Activated gamma-delta T cell treated with anti-CD3 and anti-CD28 coated beads, Interleukin-2, amount 50 U/mL, for 16 hours (primary cell): ENCODE results near the gene ZFP36L1.
A peak's percentile ranks its signal among the peaks of the same experiment; 100 is the strongest.
"Not testable (repeated sequence)": the region's sequence is repeated elsewhere in the genome, so short reads cannot be mapped to it uniquely, and the experiment has no call there.

Source experiments
- DNase-seq: peaks from one replicate; pipeline ENCODE4 v3.0.0-alpha.2; 2020; ENCODE audit warnings: low read depth

Gene ZFP36L1

DNA sequence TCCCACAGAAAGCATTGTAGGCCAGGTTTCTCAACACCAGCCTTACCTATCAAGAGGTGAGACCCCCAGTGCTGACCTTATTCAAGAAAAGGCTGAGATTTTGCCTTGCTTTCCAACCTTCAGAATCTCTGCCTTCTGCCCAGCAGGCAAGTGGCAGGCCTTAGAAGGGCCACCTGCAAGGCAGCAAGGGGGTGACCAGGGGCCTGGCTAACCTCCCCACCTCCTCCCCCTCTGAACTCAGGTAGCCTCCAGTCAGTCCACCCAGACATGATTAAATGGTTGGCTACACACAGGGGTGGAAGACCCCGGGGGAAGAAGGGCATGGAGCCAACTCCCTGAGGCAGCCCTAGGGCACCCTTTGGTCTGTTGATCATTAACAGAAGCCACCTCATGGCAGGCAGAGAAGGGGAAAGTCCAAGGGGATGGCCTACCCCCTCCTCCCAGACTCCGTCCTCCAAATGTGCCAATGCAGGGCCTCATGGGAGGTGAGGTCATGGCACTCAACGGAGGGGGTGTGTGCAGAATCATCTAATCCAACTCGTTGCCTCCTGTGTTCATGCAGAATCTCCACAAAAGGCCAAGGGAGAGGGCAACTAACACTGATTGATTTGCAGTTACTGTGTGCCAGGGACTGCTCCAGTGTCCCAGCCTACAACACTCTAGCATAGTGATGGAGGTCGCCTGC is 8.5 kb downstream of the ZFP36L1 start:
- no peak for DNase-seq

DNA sequence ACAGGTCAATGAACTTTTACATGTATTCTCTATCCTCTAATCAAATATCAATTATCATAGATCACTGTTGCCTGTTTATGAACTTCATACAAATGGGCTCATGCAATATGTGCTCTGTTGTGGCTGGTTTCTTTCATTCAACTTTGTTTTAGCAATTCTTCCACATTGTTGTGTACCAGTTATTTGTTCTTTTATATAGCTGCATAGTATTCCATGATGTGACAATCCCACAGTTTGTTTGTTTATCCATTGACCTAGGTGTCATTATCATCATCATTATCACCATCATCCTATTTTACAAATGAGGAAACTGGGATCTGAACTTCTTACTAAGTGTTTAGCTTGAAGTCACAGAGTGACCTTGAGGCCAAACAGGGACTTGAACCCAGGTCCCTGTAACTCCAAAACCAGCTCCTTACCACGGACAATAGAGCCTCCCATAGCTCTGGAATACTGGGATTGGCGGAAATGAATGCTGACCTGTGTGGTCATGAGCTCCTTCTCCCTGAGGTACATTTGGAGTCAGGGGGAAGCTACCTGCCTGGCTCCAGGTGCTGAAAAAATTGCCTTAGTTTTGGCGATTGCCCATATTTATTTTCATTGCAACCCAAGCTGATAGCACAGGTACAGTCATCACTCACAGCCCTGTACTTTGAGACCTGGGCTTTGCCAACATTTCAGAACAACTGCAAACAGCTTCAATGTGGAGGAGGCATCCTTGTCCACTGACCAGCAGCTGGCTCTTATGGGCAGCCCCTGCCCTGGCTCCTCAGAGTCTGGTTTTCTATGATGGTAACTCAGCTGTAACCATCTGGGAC is 9.2 kb downstream of the ZFP36L1 start:
- no peak for DNase-seq

DNA sequence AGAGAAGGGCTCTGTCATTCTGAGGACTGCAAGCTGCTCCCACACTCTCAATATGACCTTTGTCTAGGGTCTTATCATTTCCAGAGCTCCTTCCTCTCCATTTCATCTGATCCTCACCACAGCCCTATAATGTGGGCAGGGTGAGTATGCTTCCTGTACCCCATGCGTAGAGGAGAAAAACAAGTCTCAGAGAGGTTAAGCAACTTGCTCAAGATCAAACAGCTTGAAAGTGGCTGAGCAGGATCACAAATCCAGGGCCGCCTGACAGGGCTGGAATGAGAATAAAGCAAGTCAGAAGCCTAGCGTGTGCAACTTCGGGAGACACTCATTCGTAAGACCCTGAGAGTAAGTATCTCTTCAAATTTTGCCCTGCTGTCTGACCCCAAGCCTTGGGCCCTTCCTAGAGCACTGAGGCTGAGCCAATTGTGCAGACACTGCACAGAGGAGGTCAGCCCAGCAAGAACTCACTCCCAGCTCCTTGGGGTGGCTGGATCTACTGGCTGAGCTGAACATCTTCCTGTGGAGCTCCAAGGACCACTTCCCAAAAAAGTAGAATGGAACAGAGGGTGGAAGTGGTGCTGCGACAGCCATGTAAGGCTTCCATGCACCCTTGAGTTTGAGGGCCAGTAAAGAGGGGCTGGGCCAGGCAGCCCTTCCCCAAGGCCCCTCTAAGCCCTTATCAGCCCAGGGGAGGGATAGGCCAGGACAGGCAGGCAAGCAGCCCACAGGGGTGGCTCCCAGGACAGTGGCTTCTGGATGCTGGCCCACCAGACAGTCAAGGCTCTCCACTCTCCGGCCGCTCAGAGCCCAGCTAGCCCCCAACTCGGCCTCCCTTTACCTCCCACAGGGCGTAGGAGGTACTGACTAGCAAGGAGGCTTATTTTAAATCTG is 10.5 kb downstream of the ZFP36L1 start:
- DNase-seq = peak; percentile 37

DNA sequence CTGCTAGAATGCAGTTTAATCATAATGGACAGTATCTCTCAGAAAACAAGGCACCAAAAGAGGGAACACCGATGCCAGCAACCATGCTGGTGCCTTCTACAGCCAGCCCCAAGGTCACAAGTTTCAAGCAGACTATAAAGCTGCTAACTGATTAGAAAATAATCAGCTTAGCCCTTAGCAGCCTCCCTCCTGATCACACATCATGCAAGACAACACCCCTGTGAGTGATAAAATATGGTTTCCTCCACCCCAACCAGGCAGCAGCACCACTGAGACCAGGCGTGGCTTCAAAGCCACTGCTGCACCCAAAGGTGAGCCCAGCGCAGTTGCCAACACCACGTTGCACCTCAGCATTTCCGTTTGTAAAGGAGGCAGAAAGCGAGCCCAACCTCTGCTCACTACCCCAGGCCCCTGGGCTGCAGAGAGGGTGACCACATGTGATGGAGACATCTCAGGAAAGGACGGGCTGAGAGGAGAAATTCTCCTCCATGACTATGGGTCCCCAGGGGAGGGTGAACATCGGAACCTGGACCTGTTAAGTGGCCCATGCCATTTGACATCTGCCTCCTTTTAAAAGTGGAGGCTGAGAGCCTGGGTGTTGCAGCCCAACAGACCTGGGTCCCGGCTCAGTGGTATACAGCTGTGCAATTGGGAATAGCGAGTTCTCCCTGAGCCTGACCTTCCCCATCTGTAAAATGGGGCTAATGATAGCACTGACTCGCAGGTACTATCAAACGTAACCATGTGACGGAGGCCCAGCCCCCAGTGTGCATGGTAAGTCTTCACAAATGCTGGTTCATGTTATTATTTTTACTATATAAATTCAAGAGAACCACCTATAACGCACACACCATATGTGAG is 11.5 kb downstream of the ZFP36L1 start:
- DNase-seq = peak; percentile 54

DNA sequence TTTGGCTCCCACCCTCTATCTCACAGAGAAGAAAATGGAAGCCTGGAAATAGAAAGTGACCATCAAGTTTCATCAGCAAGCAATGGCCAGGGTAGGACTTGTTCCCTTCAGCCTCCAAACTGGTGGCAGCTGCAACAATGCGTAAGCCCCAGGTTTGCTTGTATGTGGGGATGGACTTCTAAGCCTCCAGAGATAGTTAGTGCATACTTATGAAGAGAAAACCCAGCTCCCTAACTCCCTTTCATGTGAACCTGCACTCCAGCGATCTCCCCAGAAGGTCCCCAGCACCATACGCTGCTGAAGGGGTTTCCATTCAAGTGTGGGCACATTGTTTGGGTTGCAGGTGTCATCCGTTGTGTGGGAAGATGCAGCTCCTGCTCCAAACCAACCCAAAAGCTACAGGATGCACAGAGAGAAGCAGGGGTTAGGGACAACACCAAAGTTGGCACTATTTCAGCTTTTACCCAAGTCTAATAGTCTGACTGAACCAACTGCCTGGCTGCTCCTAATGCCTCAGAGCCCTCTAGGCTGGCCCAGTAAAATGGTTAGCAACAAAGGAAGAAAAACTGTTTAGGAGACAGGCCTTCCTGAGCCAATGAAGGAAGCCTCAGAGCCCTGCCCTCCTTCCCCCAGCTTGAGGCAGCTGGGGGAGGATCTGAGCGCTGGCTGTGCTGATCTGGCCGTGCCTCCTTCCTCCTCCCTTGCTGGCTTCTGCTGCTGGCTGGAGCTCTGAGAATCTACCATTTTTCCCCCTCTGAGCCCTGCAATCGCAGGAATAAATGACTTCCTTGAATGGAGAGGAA is 12.3 kb downstream of the ZFP36L1 start:
- DNase-seq = no peak

DNA sequence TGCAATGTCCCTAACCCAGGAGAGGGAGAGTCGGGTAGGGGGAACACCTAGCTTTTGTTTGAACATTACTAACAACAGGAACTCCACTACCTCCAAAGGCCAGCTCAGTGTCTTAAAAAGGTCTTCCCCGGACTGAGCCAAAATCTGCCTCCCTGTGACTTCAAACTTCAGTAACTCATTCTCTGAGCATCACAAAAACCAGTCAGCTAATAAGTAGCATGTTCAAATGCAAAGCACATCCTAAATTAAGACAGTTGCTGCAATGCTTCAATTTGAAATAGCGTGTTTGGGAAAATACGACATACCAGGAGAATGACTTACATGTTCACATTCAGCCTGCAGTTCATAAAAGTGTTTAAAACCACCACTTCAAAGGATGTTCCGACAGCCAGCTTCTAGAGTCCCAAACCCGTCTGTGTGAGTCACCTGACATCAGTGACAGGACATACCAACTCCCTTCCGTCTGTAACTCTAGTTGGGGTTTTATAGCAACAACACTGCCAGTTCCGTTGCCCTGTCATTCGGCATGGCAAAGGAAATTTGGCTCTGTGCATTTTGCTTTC is 13.0 kb downstream of the ZFP36L1 start:
- peak; percentile 46 for DNase-seq

DNA sequence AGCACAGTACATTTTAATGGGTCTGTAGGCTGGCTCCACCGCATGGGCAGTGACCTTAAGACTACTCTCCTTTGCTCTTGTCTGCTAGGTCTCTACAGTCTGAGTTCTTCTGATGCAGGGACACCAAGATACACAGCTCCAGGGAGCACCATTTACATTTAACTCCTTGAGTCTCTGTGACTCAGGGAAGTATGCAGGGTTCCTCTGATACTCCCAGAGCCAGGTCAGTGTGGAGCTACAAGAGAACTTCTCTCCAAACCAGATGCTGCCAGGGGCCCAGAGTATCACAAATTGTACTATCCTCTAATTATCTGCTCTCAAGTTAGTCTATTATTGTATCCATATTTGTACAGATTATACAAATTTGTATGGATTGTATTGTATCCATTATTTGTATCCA is 15.2 kb downstream of the ZFP36L1 start:
- no peak for DNase-seq

DNA sequence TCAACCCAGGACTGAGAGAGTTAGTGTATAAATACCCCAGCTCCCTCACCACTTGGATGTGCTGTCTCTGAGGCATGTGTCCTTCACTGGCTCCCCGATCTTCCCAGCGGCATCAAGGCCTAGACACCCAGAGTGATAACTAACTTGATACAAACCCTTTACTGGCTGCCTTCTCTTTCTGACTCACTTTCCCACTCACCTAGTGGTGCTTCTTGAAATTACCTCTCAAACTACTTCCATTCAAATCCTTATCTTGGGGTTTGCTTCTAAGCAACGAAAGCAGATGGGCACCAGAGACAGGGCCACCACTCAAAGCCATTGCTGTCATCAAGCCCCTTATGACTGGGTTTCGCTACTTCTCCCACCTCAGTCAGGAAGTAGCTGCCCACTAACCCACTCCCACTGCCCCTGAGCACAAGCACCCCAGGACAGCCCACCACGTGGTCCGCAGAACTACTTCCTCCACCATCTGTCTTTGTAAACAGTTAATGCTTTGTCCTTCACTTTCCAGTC is 17.2 kb downstream of the ZFP36L1 start:
- no peak for DNase-seq

DNA sequence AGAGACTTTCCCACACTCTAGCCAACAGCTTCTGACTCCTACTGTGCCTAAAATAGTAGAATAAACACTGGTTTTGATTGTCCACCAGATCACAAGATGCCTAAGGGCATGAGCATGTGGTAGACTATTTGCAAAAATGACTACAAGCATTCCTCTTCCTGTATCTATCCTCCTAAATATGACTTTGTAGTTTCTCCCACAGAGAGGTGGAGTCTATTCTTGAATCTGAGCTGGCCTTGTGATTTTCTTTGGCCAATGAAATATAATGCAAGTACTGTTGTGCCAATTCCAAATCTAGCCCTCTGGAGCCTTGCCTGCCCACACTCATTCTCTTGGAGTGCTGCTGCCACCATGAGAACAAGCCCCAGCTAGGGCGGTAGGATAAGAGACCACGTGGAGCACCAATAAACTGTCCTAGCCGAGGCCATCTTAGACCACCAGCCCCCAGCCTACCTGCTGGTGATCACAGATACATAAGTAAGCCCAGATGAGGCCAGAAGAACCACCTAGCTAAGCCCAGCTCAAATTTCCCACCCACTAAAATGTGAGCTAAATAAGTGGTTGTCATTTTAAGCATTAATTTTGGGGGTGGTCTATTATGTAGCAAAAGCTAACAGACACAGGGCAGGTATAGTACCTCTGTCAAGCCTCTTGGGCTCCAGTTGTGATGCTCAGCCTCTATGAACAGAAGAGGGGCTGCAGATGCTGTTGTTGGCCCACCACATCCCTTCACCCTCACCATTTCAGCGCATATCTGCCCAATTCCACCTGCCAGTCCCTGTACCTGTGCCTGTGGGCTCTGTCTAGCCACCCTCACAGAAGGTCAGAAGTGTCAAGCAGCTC is 17.9 kb downstream of the ZFP36L1 start:
- no peak for DNase-seq

DNA sequence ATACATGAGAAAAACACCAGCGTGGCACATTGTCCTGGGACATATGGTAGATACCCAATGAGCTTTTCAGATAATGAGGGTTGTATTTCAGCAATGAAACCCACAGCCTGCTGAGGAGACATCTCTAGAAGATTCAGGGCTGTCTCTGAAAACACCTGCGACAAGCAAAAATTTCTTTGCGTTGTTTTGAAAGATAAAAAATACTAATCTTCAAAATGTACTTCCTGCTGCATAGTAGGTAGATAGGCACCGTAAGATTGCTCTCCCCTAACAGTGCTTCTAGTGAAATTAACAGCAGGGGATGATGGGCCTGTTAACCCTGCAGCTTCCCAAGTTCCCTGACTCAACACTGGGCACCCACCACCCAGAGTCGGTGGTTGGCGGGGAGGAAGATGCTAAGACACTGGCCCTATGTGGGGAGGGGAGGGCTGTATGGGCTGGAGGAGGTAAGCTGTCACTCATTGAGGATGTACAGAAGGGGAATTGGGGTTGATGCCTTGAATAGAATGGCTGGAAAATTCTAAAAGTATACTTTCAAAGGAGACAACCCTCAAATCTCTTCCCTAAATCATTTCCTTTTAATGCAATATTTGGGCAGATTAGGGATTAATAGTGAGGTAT is 20.0 kb downstream of the ZFP36L1 start:
- no peak for DNase-seq

DNA sequence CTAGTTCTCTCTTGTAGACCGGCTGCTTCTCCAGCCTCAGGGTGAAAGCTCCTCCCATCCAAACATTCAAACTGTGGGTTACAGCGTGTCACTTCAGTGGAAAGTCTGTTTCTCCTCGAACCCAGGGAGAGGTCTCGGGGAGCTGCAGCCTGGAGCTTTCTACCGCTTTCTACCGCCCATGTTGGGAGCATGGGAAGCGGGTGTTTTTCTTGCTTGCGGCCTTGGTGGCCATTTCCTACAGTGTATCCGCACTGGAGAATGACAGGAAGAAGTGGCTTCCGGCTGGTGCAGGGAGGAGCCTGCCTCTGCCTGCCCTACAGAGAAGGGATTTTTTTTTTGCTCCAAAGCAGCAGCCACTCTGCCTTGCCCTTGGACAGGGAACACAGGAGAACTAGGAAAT is 21.2 kb downstream of the ZFP36L1 start:
- no peak for DNase-seq

DNA sequence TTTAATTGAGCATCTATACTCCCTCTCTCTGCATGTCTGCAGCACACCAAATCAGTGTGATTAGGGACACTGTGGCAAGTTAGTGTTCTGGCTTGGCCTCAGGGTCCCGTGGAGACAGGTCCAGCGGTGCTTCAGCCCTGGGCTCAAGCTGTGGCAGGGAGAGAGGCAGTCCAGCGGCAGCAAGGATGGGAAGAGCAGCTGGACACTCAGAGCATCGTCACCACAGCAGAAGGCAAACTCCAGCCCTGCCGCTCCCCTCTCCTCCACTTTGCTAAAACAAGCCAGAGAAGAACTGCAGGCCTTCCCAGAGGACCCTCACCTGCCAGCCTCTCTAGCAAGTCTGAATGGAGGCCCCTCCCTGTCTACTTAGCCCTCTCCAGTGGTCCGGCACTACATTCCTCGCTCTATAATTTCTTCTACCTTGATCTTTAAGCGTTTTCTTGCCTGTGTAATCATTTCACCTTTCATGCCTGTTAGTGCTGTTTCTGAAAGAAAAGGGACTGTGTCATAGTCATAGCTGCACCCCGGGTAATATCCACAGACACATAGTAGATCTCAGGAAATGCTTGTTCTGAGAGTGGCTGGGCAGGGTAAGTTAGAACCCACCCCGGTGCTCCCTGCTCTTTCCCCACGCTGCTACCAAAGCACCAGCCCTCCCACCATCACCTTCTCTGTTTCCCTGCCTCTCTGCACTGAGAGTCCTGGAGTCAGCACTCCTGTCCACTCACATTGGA is 22.1 kb downstream of the ZFP36L1 start:
- DNase-seq = no peak

DNA sequence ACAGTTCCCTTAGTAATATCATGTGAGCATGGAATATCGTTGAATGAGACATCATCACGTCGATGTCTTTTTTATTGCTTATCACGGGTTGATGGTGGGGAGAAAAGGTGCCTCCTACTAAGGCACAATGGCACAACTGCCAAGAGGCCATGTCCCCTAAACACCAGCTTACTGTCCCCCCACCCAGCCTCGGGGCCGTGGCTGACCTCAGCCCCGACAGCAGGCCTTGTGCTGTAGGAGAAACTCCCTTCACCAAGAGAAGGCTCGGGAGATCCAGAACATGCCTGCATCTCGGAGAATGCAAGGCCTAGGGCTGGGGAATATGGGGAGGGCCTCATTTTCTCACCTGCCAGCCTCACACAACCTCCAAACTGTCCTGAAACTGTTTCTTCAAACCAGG is 22.8 kb downstream of the ZFP36L1 start:
- no peak for DNase-seq

DNA sequence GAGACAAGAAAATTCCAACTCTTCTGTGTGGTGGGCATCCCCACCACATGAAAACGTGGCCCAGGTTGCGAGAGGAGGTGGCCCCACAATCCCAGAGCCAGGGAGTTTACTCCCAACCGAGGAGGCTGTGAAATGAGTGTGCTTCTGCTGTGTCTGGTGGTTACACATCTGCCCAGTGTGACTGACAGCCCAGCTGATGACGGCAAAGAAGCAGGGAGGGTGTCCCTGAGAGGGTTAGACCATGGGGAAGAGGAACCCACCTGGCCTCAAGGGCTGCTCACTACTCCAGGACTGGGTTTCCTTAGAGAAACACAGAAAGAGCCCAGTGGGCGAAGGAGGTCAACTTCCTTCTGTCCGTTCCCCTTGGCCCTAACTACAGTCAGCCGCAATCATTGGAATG is 24.6 kb downstream of the ZFP36L1 start:
- no peak for DNase-seq

DNA sequence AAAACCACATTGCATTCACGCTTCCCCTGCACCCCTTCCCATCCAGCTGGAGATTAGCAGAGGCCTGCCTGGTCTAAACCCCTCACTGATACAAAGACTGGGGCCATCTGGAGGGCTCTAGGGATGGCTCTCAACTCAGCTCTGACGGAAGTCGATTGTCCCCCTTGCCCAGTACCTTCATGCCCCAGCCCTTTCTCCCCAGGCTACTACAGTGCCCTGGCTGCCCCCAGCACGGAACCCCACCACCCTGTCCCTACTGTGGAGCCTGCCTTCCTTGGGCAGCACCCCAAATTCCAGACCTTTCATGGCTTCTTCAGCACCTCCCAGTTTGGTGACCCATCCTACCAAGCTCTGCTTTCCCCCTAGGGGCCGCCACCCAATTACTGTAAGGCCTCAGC is 25.6 kb downstream of the ZFP36L1 start:
- no peak for DNase-seq

DNA sequence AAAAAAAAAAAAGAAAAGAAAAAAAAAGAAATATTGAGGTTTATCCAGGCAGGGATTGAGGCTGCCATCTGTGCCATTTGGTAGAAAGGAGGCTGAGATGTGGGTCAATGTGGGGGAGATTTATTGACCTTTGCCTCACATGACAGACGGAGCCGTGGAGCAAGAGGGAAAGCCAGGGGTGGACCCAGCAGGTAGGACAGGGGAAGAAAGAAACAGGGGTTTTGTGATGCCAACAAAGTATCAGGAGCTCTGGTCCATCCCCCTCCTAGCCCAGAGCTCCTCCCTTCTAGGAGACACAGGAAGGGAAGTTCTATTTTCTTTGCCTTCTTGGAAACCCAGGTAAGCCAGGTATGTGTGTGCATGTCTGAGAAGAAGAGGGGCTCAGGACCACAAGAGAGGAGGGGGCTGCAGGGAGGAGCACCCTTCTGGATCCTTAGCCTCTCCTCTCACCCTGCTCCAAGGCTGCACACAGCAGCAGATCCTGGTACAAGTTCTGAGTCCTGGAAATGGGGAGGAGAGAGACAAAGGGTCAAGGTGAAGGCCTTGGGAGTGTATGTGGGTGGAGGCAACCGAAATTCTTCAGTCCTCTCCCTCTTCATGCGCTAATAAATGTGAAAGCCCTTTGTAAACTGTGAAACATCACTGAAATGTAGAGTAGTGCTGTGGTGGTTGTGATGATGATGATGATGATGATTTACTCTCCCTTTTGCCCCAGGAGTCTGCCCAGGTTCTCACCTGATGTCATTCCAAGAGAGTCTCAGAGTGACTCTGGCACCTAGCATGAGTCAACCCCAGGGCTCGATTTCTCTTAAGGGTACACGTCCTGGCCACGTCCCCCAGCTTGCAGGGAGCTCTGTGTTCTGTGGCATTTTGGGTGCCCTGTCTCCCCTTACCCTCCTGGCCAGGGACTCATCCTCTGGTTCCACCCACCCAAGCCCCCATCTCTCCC is 26.3 kb downstream of the ZFP36L1 start:
- DNase-seq = no peak

DNA sequence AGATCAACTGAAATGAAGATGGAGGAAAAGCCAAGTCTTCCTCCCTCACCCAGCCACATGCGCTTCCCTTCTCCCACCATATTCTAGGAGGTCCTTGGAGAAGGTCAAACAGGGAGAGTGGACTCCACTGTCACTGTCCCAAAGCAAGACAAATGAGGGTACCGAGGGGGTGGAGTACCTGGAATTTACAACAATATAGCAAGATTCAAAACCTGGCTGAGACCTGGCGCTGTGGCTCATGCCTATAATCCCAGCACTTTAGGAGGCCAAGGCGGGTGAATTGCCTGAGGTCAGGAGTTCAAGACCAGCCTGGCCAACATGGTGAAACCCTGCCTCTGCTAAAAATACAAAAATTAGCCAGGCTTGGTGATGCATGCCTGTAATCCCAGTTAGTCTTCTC is 29.0 kb downstream of the ZFP36L1 start:
- not testable (repeated sequence) for DNase-seq
